ENCODE results near the gene ST6GAL2.

ST6GAL2 gene

GRCh38 chr2:106863387-106863786 lies 22.6 kb downstream of the ST6GAL2 start:
- no peak for DNase-seq

GRCh38 chr2:106859498-106859897 lies 26.5 kb downstream of the ST6GAL2 start:
- DNase-seq = no peak

- DNase-seq = no peak
These were observed 27.2 kb downstream of the ST6GAL2 start for GRCh38 chr2:106858810-106859209.

DNA sequence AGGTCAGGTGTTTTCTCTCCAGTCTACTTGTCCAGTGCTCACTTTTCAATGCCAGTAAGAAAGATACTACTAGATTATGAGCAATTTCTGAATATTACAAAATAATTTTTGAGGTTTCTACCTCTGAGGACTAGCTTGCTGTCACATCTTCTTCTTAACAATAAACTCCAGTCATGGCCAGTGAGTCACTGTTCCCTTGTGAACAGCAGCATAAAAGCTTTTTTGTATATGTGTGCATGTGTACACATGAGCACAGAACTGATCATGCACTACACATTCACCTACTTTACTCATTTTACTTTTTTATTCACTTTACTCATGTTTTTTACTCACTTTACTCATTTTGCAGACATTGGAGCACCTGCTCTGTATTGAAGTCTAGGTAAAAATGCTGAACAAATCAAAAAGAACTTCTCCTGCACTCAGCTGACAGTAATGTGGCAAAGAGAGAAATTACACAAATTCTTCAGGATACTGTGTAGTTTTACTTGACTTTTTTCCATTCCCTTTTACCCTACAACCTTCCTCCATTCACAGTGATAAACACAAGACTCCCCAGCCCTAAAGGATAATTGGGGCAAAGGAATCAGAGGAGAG lies 28.0 kb downstream of the ST6GAL2 start:
- DNase-seq = no peak

- no peak for DNase-seq
These were observed 32.3 kb downstream of the ST6GAL2 start for GRCh38 chr2:106853631-106854030.

DNA sequence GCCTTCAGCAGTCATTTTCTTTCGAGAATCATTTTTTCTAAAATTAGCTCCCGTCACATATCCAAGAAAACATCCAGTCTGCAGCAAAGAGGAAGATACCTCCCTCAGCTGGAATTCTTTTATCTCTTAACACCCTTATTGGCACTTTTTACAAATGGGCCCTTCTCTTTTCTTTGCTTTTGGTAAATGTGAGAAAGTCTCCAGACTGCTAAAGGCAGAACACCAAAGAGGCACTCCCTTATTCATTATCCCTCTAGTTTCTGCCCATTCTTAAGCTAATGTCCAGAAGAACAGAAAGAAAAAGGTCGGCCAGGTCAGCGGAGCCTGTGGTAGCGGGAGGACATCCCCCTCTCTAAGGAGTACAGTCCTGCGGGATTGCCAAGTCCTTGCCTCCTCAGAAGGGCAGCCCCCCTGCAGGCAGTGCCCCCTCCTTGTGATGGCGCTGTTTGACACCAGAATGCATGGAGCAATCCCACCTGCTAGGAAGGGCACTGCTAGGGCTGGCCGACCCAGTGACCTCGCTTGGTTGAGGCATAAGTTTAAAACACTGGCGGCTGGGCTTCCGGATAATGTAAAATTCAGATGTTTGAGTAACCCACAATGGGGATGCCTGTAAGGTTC lies 34.0 kb downstream of the ST6GAL2 start:
- no peak for DNase-seq

- no peak for DNase-seq
These were observed 34.7 kb downstream of the ST6GAL2 start for GRCh38 chr2:106851087-106851874.

DNA sequence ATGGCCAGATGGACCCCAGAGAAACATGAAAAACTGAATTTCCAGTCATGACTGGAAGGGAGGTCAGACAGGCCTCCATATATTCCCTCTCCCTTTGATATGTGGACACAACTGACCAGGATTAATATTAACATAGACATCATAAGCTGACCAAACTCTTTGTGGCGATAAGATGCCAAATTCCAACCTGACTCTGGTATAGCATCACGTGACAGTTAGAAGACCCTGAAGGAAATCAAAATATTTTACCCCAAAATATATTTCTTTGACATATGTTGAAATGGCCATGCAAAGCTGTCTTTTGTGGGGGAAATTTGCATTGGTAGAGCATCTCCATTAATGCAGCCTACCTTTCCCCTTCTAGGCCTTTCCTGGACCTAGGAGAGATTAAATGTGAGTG lies 36.7 kb downstream of the ST6GAL2 start:
- DNase-seq = no peak

DNA sequence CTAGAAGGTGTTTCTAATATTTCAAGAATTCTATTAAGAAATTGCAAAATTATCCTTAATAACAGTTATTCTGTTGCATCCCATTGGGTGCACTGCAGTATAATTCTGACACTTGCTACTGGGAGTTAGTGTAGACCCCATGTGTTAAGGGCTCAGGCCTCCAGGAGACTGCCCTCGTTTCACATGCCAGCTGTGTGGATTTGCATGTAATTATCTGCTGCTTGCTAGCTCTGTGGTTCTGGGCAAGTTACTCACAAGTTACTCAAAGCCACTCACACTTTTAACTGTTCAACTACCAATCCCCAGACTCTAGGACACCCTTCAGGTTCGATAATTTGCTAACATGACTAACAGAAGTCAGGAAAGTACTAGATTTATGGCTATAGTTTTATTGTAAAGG lies 38.6 kb downstream of the ST6GAL2 start:
- DNase-seq = no peak

GRCh38 chr2:106845716-106846115 lies 40.3 kb downstream of the ST6GAL2 start:
- DNase-seq = no peak

- peak; percentile 38 for DNase-seq
These were observed 42.1 kb downstream of the ST6GAL2 start for GRCh38 chr2:106843910-106844250.

GRCh38 chr2:106843001-106843909 lies 42.7 kb downstream of the ST6GAL2 start:
- no peak for DNase-seq

- peak; percentile 79 for DNase-seq
These were observed 43.9 kb downstream of the ST6GAL2 start for GRCh38 chr2:106841886-106842645.

DNA sequence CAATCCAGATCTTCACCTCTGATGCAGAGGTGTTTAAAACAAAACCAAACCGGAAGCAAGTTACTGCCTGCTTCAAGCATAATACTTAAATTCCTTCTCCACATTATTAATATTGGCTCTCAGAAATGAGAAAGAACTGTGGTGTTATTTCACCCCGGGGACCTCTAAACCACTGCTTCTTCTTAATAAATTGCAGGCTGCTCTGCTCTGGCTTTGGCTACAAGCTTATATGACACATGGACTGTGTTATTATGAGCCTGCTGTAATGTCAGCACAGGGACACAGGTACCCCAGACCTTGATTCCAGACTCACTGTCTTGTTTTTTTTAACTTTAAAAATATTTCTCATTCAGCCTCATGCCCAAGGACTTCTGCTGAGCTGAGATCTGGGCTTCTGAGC lies 45.1 kb downstream of the ST6GAL2 start:
- DNase-seq = no peak

GRCh38 chr2:106839849-106840595 lies 45.9 kb downstream of the ST6GAL2 start:
- DNase-seq = no peak

DNA sequence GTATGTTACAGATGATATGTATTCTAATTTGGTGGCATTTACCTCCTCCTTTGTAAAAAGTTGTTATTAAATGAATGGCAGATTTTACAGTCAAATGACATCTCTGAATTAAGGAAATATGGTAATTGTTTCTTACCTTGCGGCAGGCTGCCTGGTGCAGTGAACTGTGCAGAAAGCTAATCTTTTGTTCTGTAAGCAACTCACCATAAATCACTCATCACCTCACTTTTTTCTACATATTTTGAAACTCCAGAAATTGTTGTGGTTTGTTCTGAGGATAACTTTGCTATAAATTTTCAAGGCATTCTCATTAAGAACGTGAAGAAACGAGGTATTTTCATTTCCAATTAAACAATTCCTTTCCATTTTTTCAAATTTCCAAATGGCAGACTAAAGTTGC lies 52.7 kb downstream of the ST6GAL2 start:
- DNase-seq = no peak

GRCh38 chr2:106831816-106832569 lies 54.0 kb downstream of the ST6GAL2 start:
- DNase-seq = no peak

- no peak for DNase-seq
These were observed 54.7 kb downstream of the ST6GAL2 start for GRCh38 chr2:106831241-106831640.

DNA sequence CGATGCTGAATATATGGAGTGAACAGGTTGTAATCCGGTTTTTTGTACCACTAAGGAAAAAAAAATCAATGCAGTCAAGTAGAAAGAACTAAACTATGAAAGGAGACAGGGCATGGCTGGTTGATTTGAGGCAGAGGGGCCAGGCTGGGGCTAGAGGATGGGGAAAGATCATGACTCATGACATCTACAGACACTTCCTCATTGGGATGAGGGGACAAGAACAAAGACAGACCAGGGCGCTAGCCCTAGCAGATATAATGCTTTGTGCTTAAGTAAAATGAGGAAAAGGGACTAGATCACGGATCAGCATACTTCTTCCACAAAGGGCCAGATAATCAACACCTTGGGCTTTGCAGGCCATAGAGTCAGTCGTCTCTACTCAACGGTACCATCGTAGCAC lies 55.8 kb downstream of the ST6GAL2 start:
- DNase-seq = no peak

- DNase-seq = no peak
These were observed 57.8 kb downstream of the ST6GAL2 start for GRCh38 chr2:106828119-106828518.

DNA sequence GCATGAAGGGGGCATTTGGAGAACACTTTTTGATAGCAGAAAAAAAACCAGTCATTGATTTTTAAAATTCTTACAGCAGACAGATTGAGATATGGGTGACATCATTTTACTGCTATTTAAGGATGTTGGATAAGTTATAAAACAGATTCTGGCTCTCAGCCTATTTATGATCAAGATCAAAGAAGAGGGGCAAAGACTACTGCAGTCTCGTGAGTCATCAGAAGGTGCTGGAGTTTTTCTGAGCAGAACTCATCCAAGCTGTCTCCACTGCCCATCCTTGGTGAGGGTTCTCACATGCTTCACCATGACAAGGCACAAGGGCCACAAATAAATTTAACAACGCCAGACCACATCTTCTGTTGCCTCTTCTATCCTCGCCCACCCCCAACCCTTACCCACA lies 58.8 kb downstream of the ST6GAL2 start:
- no peak for DNase-seq
